Measurements from ENCODE around the gene TRMT2B. TPM values are rescaled to one million over a fixed set of nuclear protein-coding genes. Genes with fewer than 3 reads are reported as not detected.
"Not testable (repeated sequence)": the region's sequence is repeated elsewhere in the genome, so short reads cannot be mapped to it uniquely, and the experiment has no call there.

The TRMT2B gene
- total RNA-seq, 1 donor from 2014 or later: 19.1 TPM

DNA sequence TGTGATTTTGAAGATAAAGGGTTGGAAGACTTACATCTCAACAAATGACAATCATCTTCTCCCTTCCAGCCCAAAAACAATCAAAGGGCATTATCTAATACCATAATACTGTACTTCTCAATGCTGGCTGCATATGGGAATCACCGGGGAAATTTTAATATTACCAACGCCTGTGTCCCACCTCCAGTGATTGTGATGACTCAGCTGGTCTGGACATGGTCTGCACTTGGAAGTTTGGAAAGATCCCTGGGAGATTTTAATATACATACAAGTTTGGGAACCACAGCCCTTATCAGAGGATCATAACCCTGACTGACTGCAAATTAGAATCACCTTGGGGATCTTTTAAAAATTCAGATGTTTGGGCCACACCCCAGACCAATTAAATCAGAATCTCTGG lies 52.5 kb downstream of the TRMT2B start:
- no peak for DNase-seq

- peak; percentile 78 for DNase-seq
Observed at GRCh38 chrX:100995469-100995868, 56.4 kb downstream of the TRMT2B start.

GRCh38 chrX:100994352-100995281 lies 57.3 kb downstream of the TRMT2B start:
- peak; percentile 70 for DNase-seq

DNA sequence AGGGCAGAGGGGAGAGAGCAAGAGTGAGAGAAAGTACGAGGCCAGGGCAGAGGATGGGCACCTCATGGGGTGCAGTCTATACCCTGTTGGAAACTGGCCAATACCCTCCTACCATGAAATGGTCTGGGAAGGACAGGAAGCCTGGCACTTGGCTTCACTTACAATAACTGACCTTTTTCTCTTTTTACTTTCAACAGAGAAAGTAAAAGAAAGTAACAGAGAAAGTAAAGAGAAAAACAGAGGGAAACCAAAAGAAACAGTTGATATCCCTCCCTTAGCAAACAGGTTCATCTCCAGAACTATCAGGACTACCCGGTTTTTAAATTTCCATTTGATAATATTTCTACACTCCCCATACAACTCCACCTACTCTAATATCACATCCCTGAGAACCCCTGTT lies 61.8 kb downstream of the TRMT2B start:
- DNase-seq: no peak

GRCh38 chrX:100984818-100985217 lies 67.1 kb downstream of the TRMT2B start:
- no peak for DNase-seq

DNA sequence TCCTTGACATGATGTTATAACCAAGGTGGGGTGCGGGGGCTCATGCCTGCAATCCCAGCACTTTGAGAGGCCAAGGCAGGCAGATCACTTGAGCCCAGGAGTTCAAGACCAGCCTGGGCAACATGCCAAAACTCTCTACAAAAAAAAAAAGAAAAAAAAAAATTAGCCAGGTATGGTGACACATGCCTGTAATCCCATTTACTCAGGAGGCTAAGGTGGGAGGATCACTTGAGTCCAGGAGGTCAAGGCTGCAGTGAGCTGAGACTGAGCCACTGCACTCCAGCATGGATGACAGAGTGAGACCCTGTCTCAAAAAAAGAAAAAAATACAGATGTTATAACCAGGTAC lies 70.4 kb downstream of the TRMT2B start:
- DNase-seq: not testable (repeated sequence)

DNA sequence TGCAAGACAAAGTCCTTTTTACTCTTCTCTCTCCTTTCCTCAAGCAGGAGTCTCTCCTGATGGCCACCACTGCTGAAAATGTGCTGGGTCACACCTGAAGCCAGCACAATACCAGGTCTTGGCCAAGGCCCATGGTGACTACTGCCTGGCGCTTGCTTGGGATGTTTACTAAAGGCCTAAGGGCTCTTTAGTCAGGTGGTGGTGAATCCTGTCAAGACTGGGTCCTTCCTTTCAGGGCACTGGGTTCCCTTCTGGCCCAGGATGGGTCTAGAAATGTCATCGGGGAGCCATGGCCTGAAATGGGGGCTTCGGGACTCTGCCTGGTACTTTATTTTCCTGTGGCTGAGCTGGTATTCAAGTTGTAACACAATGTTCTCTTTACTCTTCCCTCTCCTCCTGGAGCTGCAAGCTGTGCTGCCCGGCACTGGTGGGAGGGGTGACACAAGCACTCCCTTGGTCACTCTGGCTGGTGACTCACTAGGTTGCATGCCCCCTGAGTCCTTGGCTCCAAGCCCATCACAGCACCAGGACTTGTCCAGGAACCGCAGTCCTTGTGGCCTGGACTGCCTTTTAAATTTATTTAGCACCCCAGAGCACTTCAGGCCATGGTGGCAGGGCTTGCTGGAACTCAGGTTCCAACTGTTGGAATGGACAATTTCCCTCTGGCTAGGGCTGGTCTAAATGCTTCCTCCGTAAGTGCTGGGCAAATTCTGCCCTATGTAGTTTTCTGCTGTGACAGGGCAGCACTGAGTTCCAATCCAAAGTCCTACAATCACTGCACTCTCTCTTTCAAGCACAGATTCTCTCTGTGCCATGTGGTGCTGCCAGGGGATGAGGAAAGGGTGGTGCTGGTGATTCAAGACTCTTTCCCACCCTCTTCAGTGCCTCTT lies 71.1 kb downstream of the TRMT2B start:
- peak; percentile 78 for DNase-seq

DNA sequence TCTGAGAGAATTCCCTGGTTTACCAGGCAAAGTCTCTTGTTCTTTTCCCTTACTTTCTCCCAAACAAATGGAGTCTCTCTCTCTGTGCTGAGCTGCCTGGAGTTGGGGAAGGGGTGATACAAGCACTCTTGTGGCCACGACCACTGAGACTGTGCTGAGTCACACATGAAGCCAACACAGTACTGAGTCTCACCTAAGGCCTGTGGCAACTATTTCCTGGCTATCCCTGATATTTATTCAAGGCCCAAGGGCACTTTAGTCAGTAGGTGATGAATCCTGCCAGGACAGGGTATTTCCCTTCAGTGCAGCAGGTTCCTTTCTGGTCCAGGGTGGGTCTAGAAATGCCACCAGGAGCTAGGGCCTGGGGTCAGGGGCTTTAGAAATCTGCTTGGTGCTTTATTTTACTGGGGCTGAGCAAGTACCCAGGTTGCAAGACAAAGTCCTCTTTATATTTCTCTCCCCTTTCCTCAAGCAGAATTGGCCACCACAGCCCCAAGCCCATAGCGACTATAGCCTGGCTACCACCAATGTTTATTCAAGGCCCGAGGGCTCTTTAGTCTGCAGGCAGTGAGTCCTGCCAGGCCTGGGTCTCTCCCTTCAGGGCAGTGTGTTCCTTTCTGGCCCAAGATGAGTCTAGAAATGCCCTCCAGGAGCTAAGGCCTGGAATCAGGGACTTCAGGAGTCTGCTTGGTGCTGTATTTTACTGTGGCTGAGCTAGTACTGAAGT lies 71.9 kb downstream of the TRMT2B start:
- no peak for DNase-seq

DNA sequence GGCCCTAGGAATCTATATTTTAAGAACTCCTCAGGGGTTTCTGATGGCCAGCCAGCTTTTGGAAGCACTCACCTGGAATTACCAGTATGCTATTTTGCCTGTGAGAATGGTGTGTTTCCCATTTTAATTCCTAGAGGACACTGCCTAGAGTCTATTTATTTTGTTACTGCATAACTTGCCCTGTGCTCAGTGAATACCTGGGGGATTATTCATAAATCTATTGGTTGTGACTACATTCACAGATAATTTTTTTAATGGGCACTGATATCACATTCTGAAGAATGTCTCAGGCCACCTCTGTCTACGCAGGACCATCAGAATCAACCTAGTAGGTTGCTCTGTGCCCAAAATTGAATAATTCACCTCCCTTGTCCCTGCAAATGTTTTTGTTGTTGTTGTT lies 75.7 kb downstream of the TRMT2B start:
- no peak for DNase-seq

DNA sequence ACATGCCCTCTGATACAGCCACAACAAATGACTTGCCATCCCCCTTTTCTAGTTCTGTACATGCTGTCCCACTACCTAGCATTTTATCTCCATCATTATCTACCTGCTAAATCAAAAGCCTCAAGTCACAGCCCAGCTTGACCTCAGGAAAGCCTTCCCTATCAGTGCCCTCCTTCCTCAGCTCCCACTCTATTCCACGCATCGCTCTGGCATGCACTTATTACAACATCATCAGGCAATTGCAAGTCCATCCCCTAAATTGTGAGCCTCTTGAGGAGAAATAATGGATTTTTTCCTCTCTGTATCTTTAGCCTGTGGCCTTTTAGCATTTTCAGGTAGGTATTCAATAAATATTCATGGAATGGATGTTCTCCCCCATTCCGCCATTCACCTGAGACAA lies 76.7 kb downstream of the TRMT2B start:
- no peak for DNase-seq

DNA sequence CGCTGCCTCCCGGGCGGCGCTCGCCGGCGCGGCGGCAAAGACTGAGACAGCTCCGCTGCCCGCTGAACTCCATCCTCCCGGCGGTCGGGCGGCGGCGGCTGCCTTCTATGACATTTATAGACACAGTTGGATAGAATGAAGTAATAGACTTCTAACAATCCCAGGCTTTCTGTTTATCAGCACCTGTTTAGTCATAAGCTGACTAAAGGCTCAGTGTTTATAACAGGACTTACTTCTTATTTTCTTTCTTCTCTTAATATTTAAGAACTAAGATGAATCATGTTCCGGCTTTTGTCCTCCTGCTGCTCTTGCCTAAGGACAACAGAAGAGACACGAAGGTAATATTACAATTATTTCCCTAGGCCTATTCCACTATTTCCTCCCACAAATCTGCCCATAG lies 78.5 kb downstream of the TRMT2B start:
- peak; percentile 76 for DNase-seq

- DNase-seq: no peak
Observed at GRCh38 chrX:100969936-100970335, 82.0 kb downstream of the TRMT2B start.

DNA sequence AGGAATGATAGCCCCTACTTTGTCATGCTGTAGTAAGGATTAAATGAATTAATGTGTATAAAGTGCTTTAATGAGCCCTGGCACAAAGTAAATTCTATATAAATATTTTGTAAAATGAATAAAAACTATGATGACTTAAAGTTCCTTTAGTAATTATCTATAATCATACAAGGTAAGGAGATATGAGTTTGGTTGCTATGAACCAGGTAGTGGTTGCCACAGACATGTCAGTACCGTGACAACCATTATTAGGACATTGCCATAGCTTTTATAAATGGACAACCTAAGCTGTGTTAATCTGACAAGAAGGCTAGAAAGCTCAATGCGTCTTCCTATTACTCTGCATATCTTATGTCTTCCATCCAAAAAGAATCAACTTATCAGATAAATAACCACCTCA lies 82.5 kb downstream of the TRMT2B start, which contains the start of gene ARL13A:
ARL13A (plus strand) TSS at position 301 of the 400 bp plus-strand sequence. CDS start 3,982 bp downstream, outside the sequence.
- no peak for DNase-seq

- DNase-seq: peak; percentile 34
Observed at GRCh38 chrX:100964362-100964761, 87.5 kb downstream of the TRMT2B start.

DNA sequence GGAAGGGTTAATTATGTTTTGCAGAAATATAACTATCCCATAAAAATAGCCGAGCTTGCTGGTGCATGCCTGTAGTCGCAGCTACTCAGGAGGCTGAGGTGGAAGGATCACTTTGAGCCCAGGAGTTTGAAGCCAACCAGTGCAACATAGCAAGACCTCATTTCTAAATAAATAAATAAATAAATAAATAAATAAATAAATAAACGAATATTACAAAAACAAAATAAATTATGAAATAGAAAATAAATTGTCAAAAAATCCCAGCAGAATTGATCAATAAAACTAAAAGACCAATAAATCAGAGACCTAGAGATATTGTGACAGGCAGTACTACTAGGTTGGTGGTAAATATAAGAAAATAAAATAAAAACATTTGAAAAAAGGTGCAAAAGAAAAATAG lies 89.1 kb downstream of the TRMT2B start:
- DNase-seq: no peak

Other genes with a start within 250 kb of the TRMT2B start
- gene CSTF2, start 231.7 kb downstream of the TRMT2B start, total RNA-seq: 17.5 and 26.0 TPM in 2 replicates
- not detected in 2 replicates for gene NOX1, start 177.8 kb downstream of the TRMT2B start, total RNA-seq
- 0.05 and 0.17 TPM in 2 replicates for gene XKRX, start 123.2 kb downstream of the TRMT2B start, total RNA-seq
- gene ARL13A, start 82.4 kb downstream of the TRMT2B start, total RNA-seq: not detected in 2 replicates
- gene TMEM35A, start 26.8 kb upstream of the TRMT2B start, total RNA-seq: 0.85 and 1.7 TPM in 2 replicates
- gene CENPI, start 46.1 kb upstream of the TRMT2B start, total RNA-seq: 10.7 and 30.2 TPM in 2 replicates
- 0.05 TPM in 1 of 2 replicates, not detected in the other for gene DRP2, start 167.7 kb upstream of the TRMT2B start, total RNA-seq
- gene TAF7L, start 239.2 kb upstream of the TRMT2B start, total RNA-seq: 0.23 TPM in 1 of 2 replicates, not detected in the other

All from dermis blood vessel endothelial cell (primary cell).